ENCODE data around the gene CLDN22.
"Not testable (repeated sequence)": the region's sequence is repeated elsewhere in the genome, so short reads cannot be mapped to it uniquely, and the experiment has no call there.

CLDN22 gene

GRCh38 chr4:183332447-183332846 lies 12.4 kb upstream of the CLDN22 start:
- Histone ChIP-seq H3K36me3 (ENCODE audit: insufficient read depth, low read length) (no peaks in the 10 kb centered on the region), H3K27ac (ENCODE audit: low read depth, low read length) (no peak overlapping the region), H3K79me2 (ENCODE audit: control insufficient read depth, insufficient read depth, low read length, unreplicated experiment) (no peaks in the 10 kb centered on the region), H3K27me3 (ENCODE audit: insufficient read depth, low read length) (no peaks in the 10 kb centered on the region), H2AFZ (ENCODE audit: low read length, unreplicated experiment) (no peak overlapping the region), H3K4me1 (ENCODE audit: control insufficient read depth, insufficient read depth, low read length, unreplicated experiment) (peaks cover 23% of the 10 kb centered on the region), H3K4me3 (ENCODE audit: low read depth, low read length) (no peak overlapping the region)

- peaks cover 20% of the 10 kb centered on the region for H3K4me1 ChIP-seq (ENCODE audit: control insufficient read depth, insufficient read depth, low read length, unreplicated experiment)
- no peak overlapping the region for H2AFZ ChIP-seq (ENCODE audit: low read length, unreplicated experiment)
- H3K27me3 ChIP-seq (ENCODE audit: insufficient read depth, low read length): no peaks in the 10 kb centered on the region
- H3K79me2 ChIP-seq (ENCODE audit: control insufficient read depth, insufficient read depth, low read length, unreplicated experiment): no peaks in the 10 kb centered on the region
- H3K4me3 ChIP-seq (ENCODE audit: low read depth, low read length): no peak overlapping the region
- no peak overlapping the region for H3K27ac ChIP-seq (ENCODE audit: low read depth, low read length)
- no peaks in the 10 kb centered on the region for H3K36me3 ChIP-seq (ENCODE audit: insufficient read depth, low read length)
Observed at GRCh38 chr4:183330841-183331240, 10.8 kb upstream of the CLDN22 start.

- H3K27me3 ChIP-seq (ENCODE audit: insufficient read depth, low read length): no peaks in the 10 kb centered on the region
- H3K27ac ChIP-seq (ENCODE audit: low read depth, low read length): no peak overlapping the region
- H3K79me2 ChIP-seq (ENCODE audit: control insufficient read depth, insufficient read depth, low read length, unreplicated experiment): no peaks in the 10 kb centered on the region
- no peak overlapping the region for H2AFZ ChIP-seq (ENCODE audit: low read length, unreplicated experiment)
- H3K4me3 ChIP-seq (ENCODE audit: low read depth, low read length): no peak overlapping the region
- no peaks in the 10 kb centered on the region for H3K36me3 ChIP-seq (ENCODE audit: insufficient read depth, low read length)
- H3K4me1 ChIP-seq (ENCODE audit: control insufficient read depth, insufficient read depth, low read length, unreplicated experiment): peaks cover 14% of the 10 kb centered on the region
Observed at GRCh38 chr4:183329954-183330742, 10.1 kb upstream of the CLDN22 start.

GRCh38 chr4:183329244-183329643 lies 9.2 kb upstream of the CLDN22 start:
- Histone ChIP-seq H2AFZ (ENCODE audit: low read length, unreplicated experiment) (no peak overlapping the region), H3K79me2 (ENCODE audit: control insufficient read depth, insufficient read depth, low read length, unreplicated experiment) (no peaks in the 10 kb centered on the region), H3K36me3 (ENCODE audit: insufficient read depth, low read length) (no peaks in the 10 kb centered on the region), H3K27me3 (ENCODE audit: insufficient read depth, low read length) (no peaks in the 10 kb centered on the region), H3K27ac (ENCODE audit: low read depth, low read length) (no peak overlapping the region), H3K4me3 (ENCODE audit: low read depth, low read length) (no peak overlapping the region), H3K4me1 (ENCODE audit: control insufficient read depth, insufficient read depth, low read length, unreplicated experiment) (peaks cover 7% of the 10 kb centered on the region)

GRCh38 chr4:183328832-183329231 lies 8.8 kb upstream of the CLDN22 start:
- Histone ChIP-seq H3K27ac (ENCODE audit: low read depth, low read length) (no peak overlapping the region), H3K36me3 (ENCODE audit: insufficient read depth, low read length) (no peaks in the 10 kb centered on the region), H2AFZ (ENCODE audit: low read length, unreplicated experiment) (no peak overlapping the region), H3K4me3 (ENCODE audit: low read depth, low read length) (no peak overlapping the region), H3K79me2 (ENCODE audit: control insufficient read depth, insufficient read depth, low read length, unreplicated experiment) (no peaks in the 10 kb centered on the region), H3K27me3 (ENCODE audit: insufficient read depth, low read length) (no peaks in the 10 kb centered on the region), H3K4me1 (ENCODE audit: control insufficient read depth, insufficient read depth, low read length, unreplicated experiment) (peaks cover 2% of the 10 kb centered on the region)

GRCh38 chr4:183327827-183328226 lies 7.8 kb upstream of the CLDN22 start:
- no peaks in the 10 kb centered on the region for H3K36me3 ChIP-seq (ENCODE audit: insufficient read depth, low read length)
- no peaks in the 10 kb centered on the region for H3K27me3 ChIP-seq (ENCODE audit: insufficient read depth, low read length)
- H3K4me1 ChIP-seq (ENCODE audit: control insufficient read depth, insufficient read depth, low read length, unreplicated experiment): no peaks in the 10 kb centered on the region
- H3K79me2 ChIP-seq (ENCODE audit: control insufficient read depth, insufficient read depth, low read length, unreplicated experiment): no peaks in the 10 kb centered on the region
- H3K4me3 ChIP-seq (ENCODE audit: low read depth, low read length): no peak overlapping the region
- no peak overlapping the region for H2AFZ ChIP-seq (ENCODE audit: low read length, unreplicated experiment)
- no peak overlapping the region for H3K27ac ChIP-seq (ENCODE audit: low read depth, low read length)

- Histone ChIP-seq H3K27ac (ENCODE audit: low read depth, low read length) (no peak overlapping the region), H3K27me3 (ENCODE audit: insufficient read depth, low read length) (no peaks in the 10 kb centered on the region), H3K79me2 (ENCODE audit: control insufficient read depth, insufficient read depth, low read length, unreplicated experiment) (no peaks in the 10 kb centered on the region), H3K4me3 (ENCODE audit: low read depth, low read length) (no peak overlapping the region), H2AFZ (ENCODE audit: low read length, unreplicated experiment) (no peak overlapping the region), H3K36me3 (ENCODE audit: insufficient read depth, low read length) (no peaks in the 10 kb centered on the region), H3K4me1 (ENCODE audit: control insufficient read depth, insufficient read depth, low read length, unreplicated experiment) (no peaks in the 10 kb centered on the region)
Observed at GRCh38 chr4:183326853-183327252, 6.8 kb upstream of the CLDN22 start.

GRCh38 chr4:183326387-183326786 lies 6.3 kb upstream of the CLDN22 start:
- not testable (repeated sequence) for H3K27ac ChIP-seq (ENCODE audit: low read depth, low read length); H3K4me3 ChIP-seq (ENCODE audit: low read depth, low read length); H3K27me3 ChIP-seq (ENCODE audit: insufficient read depth, low read length); H3K79me2 ChIP-seq (ENCODE audit: control insufficient read depth, insufficient read depth, low read length, unreplicated experiment); H2AFZ ChIP-seq (ENCODE audit: low read length, unreplicated experiment); H3K36me3 ChIP-seq (ENCODE audit: insufficient read depth, low read length); H3K4me1 ChIP-seq (ENCODE audit: control insufficient read depth, insufficient read depth, low read length, unreplicated experiment)

GRCh38 chr4:183324619-183325018 lies 4.5 kb upstream of the CLDN22 start:
- Histone ChIP-seq H3K4me3 (ENCODE audit: low read depth, low read length) (no peak overlapping the region), H2AFZ (ENCODE audit: low read length, unreplicated experiment) (no peak overlapping the region), H3K27ac (ENCODE audit: low read depth, low read length) (no peak overlapping the region), H3K27me3 (ENCODE audit: insufficient read depth, low read length) (no peaks in the 10 kb centered on the region), H3K79me2 (ENCODE audit: control insufficient read depth, insufficient read depth, low read length, unreplicated experiment) (no peaks in the 10 kb centered on the region), H3K36me3 (ENCODE audit: insufficient read depth, low read length) (no peaks in the 10 kb centered on the region), H3K4me1 (ENCODE audit: control insufficient read depth, insufficient read depth, low read length, unreplicated experiment) (no peaks in the 10 kb centered on the region)

GRCh38 chr4:183324056-183324455 lies 4.0 kb upstream of the CLDN22 start:
- not testable (repeated sequence) for H3K4me3 ChIP-seq (ENCODE audit: low read depth, low read length); H2AFZ ChIP-seq (ENCODE audit: low read length, unreplicated experiment); H3K27me3 ChIP-seq (ENCODE audit: insufficient read depth, low read length); H3K27ac ChIP-seq (ENCODE audit: low read depth, low read length); H3K36me3 ChIP-seq (ENCODE audit: insufficient read depth, low read length); H3K4me1 ChIP-seq (ENCODE audit: control insufficient read depth, insufficient read depth, low read length, unreplicated experiment); H3K79me2 ChIP-seq (ENCODE audit: control insufficient read depth, insufficient read depth, low read length, unreplicated experiment)

- Histone ChIP-seq H3K4me3 (ENCODE audit: low read depth, low read length) (no peak overlapping the region), H2AFZ (ENCODE audit: low read length, unreplicated experiment) (no peak overlapping the region), H3K4me1 (ENCODE audit: control insufficient read depth, insufficient read depth, low read length, unreplicated experiment) (no peaks in the 10 kb centered on the region), H3K36me3 (ENCODE audit: insufficient read depth, low read length) (no peaks in the 10 kb centered on the region), H3K27ac (ENCODE audit: low read depth, low read length) (no peak overlapping the region), H3K79me2 (ENCODE audit: control insufficient read depth, insufficient read depth, low read length, unreplicated experiment) (no peaks in the 10 kb centered on the region), H3K27me3 (ENCODE audit: insufficient read depth, low read length) (no peaks in the 10 kb centered on the region)
Observed at GRCh38 chr4:183323295-183323694, 3.2 kb upstream of the CLDN22 start.

All from ACC112 (cell line).